Body of pancreas (tissue), 4 donors: Measurements from ENCODE around the gene CIDEC.

Experiments used
- CTCF ChIP-seq, 7 experiments: fragments of 450-650 bp in 4 of 7; fragments of 200-600 bp in 3 of 7; sonication (generic) in 3 of 7; IDR thresholded peaks; one replicate each; pipeline ENCODE4 v1.5.1; 2016 to 2019; ENCODE audit warnings: antibody characterized with exemption in 7 of 7
- POLR2A ChIP-seq, 3 donors: fragments of 450-650 bp; IDR thresholded peaks; one replicate each; pipeline ENCODE4 v1.6.1; 2016; ENCODE audit warnings: antibody characterized with exemption in 3 of 3, mild to moderate bottlenecking in 2 of 3

- TF ChIP-seq CTCF (IDR thresholded peaks at IDR 0.05): no peak
- TF ChIP-seq POLR2A (IDR thresholded peaks at IDR 0.05): no peak
These were observed 33.5 kb upstream of the CIDEC start for GRCh38 chr3:9913601-9914000.
